Neutrophil (primary cell): ENCODE measurements around the gene PRKG1.

Experiments
- H3K27ac ChIP-seq: fragments of 200-600 bp; sonication (generic); 2 replicates; pipeline ENCODE4 v1.5.1; 2016; ENCODE audit warnings: mild to moderate bottlenecking, moderate library complexity
- H3K27me3 ChIP-seq: fragments of 200-600 bp; sonication (generic); 2 replicates; pipeline ENCODE4 v1.6.0; 2016; ENCODE audit warnings: mild to moderate bottlenecking
- H3K36me3 ChIP-seq: fragments of 200-600 bp; sonication (generic); 2 replicates; pipeline ENCODE4 v1.5.1; 2017
- H3K4me1 ChIP-seq, 2 experiments: fragments of 200-600 bp in 1 of 2; sonication (generic) in 1 of 2; 1 replicate in 1 of 2; 2 replicates in 1 of 2; pipeline versions ENCODE4 v1.5.1 to v1.6.1; 2013 to 2016; ENCODE audit warnings: low read depth in 1 of 2, low read length in 1 of 2, mild to moderate bottlenecking in 1 of 2, moderate library complexity in 1 of 2; ENCODE audit not compliant: control insufficient read depth in 1 of 2, insufficient read depth in 1 of 2
- H3K4me3 ChIP-seq, 2 experiments: fragments of 200-600 bp in 1 of 2; sonication (generic) in 1 of 2; 1 replicate in 1 of 2; 2 replicates in 1 of 2; pipeline ENCODE4 v1.5.1; 2013 to 2016; ENCODE audit warnings: low read depth in 1 of 2, low read length in 1 of 2, mild to moderate bottlenecking in 1 of 2, moderate library complexity in 1 of 2
- H3K9me3 ChIP-seq: fragments of 200-600 bp; sonication (generic); 2 replicates; pipeline ENCODE4 v1.5.1; 2016
- TF ChIP-seq, protein P1 (sequence below): fragments of 200-600 bp; sonication (generic); IDR thresholded peaks from 2 replicates; pipeline ENCODE4 v1.5.1; 2016; ENCODE audit warnings: antibody characterized with exemption

PRKG1 gene

DNA sequence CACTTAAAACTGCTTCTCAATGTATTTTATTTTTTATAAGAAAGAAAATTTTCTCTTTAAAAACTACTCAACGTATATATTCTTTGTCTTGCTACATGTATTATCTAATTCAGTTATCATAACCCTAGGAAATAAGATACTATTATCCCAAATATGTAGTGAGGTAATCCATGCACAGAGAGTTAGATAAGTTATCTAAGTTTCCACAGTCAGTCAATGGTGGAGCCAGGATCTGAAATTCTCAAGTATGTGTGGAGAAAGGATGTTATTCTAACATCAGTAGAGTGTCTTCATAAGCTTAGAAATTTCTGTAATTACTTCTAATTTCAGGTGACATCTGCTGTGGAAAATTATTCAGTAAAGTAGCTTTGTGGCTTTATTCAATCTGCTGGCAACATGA is 385.2 kb downstream of the PRKG1 start:
- H3K4me1 ChIP-seq = no peaks in the 10 kb centered on the region
- no peak overlapping the region for H3K4me3 ChIP-seq
- H3K9me3 ChIP-seq = no peaks in the 10 kb centered on the region
- H3K27ac ChIP-seq = no peak overlapping the region
- no peaks in the 10 kb centered on the region for H3K36me3 ChIP-seq
- TF ChIP-seq, protein P1, sequence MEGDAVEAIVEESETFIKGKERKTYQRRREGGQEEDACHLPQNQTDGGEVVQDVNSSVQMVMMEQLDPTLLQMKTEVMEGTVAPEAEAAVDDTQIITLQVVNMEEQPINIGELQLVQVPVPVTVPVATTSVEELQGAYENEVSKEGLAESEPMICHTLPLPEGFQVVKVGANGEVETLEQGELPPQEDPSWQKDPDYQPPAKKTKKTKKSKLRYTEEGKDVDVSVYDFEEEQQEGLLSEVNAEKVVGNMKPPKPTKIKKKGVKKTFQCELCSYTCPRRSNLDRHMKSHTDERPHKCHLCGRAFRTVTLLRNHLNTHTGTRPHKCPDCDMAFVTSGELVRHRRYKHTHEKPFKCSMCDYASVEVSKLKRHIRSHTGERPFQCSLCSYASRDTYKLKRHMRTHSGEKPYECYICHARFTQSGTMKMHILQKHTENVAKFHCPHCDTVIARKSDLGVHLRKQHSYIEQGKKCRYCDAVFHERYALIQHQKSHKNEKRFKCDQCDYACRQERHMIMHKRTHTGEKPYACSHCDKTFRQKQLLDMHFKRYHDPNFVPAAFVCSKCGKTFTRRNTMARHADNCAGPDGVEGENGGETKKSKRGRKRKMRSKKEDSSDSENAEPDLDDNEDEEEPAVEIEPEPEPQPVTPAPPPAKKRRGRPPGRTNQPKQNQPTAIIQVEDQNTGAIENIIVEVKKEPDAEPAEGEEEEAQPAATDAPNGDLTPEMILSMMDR = no peak
- H3K27me3 ChIP-seq = no peaks in the 10 kb centered on the region

DNA sequence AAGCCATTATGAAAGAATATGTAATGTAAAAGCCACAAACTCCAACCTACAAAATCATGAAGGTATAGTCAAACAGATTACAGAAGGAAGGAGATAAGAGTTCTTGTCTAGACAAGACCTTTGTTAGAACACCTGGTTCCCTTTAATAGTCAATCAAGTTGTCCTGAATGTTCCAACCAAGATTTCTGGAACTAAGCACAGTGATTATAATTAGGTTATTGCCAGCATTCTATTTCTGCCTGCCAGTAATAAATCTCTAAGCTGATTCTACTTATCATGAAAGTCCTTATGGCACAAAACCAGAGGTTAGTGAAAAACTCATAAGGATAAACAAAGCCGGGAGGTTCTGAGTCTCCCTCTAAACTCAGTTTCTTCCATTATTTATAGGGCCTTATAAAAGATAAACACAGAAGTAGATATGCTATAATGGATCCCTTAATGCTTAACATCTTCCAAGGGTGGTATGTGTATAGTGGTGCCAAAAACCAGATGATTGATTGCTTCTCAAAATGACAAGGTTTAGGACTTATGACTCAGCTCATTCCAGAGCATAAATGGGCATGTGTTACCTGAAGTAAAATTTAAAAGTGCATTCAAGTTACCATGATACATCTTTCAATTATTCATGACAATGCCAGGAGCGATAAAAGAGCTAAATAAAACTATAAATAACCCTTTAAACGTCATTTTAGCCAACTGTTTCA is 387.9 kb downstream of the PRKG1 start:
- Histone ChIP-seq H3K27me3 (no peaks in the 10 kb centered on the region), H3K4me1 (no peaks in the 10 kb centered on the region), H3K4me3 (no peak overlapping the region), H3K9me3 (no peaks in the 10 kb centered on the region), H3K27ac (no peak overlapping the region), H3K36me3 (no peaks in the 10 kb centered on the region)
- TF ChIP-seq, protein P1 = no peak

DNA sequence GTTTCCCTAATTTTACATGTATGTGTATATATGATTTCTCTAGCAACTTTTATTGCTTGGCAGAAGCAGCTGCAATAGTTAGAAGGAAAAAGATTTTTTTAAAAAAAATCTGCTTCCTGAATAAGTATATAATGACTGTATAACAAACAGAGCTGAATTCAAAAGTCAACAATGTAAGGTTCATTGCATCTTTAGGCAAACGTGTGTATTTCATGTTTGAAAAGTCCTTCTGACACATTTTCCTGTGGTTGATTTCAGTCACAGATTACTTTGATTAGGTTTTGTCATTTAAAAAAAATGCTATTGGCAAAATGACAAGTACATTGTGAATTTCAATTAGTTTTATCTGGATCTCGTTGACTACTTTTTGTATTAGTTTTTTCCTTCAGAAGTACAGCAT is 394.1 kb downstream of the PRKG1 start:
- Histone ChIP-seq H3K27me3 (no peaks in the 10 kb centered on the region), H3K4me1 (no peaks in the 10 kb centered on the region), H3K36me3 (no peaks in the 10 kb centered on the region), H3K4me3 (no peak overlapping the region), H3K27ac (no peak overlapping the region), H3K9me3 (no peaks in the 10 kb centered on the region)
- TF ChIP-seq, protein P1 = no peak

DNA sequence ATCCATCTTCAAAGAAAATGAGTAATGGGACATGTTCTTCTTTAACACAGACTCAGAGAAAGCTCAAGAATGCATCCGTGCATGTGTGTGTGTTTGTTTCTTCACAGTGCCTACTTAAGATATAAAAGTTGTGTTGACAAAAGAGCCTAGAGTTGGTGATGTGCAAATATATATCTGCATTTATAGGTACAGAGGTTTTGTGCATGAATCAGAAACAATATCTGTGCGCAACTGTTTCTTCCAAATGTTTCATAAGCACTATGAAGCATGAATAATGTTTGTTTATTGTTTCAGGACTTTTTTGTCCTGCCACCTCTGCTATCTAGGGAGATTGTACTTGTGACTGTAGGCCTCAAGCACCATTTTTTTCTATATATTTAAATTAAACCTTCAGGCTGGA is 395.4 kb downstream of the PRKG1 start:
- no peaks in the 10 kb centered on the region for H3K36me3 ChIP-seq
- TF ChIP-seq, protein P1 = no peak
- H3K9me3 ChIP-seq = no peaks in the 10 kb centered on the region
- H3K27me3 ChIP-seq = no peaks in the 10 kb centered on the region
- no peak overlapping the region for H3K27ac ChIP-seq
- no peaks in the 10 kb centered on the region for H3K4me1 ChIP-seq
- no peak overlapping the region for H3K4me3 ChIP-seq

DNA sequence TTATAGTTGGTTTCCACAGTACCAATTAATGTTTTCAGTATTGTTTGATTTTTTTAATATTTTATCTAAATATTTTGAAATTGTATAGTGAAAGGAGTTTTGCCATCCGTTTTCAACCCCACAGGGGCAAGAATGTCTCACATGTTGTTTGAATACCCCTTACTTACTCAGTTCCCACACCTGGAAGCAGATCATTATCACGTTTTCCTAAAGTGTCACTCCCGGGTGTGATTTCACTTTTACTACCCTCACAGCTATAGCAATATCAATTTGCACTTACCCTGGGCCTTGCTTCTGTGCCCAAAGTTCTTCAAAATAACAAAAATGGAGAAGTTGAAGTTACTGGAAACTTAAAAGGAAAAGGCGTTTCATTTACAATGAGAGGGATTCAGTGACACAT is 397.0 kb downstream of the PRKG1 start:
- no peak overlapping the region for H3K4me3 ChIP-seq
- TF ChIP-seq, protein P1 = no peak
- H3K36me3 ChIP-seq = no peaks in the 10 kb centered on the region
- no peaks in the 10 kb centered on the region for H3K9me3 ChIP-seq
- no peaks in the 10 kb centered on the region for H3K4me1 ChIP-seq
- H3K27me3 ChIP-seq = no peaks in the 10 kb centered on the region
- H3K27ac ChIP-seq = no peak overlapping the region

DNA sequence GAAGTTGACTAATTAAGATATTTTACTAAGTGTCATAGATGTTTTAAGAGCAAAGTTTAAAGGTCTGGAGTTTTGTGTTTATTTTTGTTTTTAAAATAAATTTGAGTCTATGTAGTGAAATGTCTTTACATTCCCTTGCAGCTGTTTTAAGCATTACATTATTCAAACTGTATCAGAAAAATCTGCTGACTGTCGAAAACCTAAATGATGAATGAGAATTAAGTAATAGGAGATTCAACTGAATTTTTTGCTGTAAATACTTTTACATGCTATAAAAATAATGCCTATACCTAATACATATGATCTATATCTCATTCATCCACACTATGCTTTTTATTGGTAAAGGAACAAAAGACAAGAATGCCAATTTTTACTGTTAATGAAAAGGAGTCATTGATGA is 397.9 kb downstream of the PRKG1 start:
- Histone ChIP-seq H3K27me3 (no peaks in the 10 kb centered on the region), H3K27ac (no peak overlapping the region), H3K9me3 (no peaks in the 10 kb centered on the region), H3K4me3 (no peak overlapping the region), H3K36me3 (no peaks in the 10 kb centered on the region), H3K4me1 (no peaks in the 10 kb centered on the region)
- TF ChIP-seq, protein P1 = no peak
